Measurements from ENCODE around the gene PCDHGB6. TPM values are rescaled to one million over a fixed set of nuclear protein-coding genes. Genes with fewer than 3 reads are reported as not detected.
"Not testable (repeated sequence)": the region's sequence is repeated elsewhere in the genome, so short reads cannot be mapped to it uniquely, and the experiment has no call there.

The PCDHGB6 gene
- polyA plus RNA-seq, 1 donor, result 7.3 TPM

DNA sequence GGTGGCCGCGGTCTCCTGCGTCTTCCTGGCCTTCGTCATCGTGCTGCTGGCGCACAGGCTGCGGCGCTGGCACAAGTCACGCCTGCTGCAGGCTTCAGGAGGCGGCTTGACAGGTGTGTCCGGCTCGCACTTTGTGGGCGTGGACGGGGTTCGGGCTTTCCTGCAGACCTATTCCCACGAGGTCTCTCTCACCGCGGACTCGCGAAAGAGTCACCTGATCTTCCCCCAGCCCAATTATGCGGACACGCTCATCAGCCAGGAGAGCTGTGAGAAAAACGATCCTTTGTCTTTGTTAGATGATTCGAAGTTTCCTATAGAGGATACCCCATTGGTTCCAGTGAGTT lies 7.4 kb downstream of the PCDHGB6 start:
- DNase-seq, result not testable (repeated sequence)

GRCh38 chr5:141417494-141418172 lies 9.8 kb downstream of the PCDHGB6 start, which contains the start of gene PCDHGB7:
TSS of gene PCDHGB7 (plus strand) at chr5:141417677. CDS start at chr5:141417860, 183 bp downstream.
- DNase-seq, result peak; percentile 60

DNA sequence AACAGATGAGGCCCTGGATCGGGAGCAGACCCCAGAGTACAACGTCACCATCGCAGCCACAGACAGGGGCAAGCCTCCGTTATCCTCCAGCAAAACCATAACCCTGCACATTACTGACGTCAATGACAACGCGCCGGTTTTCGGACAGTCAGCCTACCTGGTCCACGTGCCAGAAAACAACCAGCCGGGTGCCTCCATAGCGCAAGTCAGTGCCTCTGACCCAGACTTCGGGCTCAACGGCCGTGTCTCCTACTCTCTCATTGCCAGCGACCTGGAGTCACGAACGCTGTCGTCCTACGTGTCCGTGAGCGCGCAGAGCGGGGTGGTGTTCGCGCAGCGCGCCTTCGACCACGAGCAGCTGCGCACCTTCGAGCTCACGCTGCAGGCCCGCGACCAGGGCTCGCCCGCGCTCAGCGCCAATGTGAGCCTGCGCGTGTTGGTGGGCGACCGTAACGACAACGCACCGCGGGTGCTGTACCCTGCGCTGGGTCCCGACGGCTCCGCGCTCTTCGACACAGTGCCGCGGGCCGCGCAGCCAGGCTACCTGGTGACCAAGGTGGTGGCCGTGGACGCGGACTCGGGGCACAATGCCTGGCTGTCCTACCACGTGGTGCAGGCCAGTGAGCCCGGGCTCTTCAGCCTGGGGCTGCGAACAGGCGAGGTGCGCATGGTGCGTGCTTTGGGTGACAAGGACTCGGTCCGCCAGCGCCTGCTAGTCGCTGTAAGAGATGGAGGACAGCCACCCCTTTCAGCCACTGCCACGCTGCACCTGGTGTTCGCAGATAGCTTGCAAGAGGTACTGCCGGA lies 11.5 kb downstream of the PCDHGB6 start:
- DNase-seq, result no peak

DNA sequence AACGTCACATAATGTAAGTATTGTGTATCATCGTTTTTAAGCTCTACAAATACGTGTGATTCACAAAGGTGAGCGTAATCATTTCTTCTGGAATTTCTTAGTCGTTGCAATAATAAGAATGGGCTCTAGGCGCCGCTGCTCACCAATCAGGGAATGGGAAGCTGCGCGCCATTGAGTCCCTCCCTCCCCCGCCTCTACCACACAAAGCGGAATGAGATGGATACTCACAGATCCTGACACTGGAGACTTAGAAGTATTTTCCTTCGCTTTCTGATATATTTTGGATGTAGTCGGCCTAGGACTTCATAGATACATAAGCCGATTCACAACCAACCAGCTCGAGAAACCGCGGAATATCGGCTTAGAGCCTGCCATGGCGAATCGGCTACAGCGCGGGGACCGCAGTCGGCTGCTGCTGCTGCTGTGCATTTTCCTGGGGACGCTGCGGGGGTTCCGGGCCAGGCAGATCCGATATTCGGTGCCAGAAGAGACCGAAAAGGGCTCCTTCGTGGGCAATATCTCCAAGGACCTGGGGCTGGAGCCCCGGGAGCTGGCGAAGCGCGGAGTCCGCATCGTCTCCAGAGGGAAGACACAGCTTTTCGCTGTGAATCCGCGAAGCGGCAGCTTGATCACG lies 13.2 kb downstream of the PCDHGB6 start, which contains the start of gene PCDHGA11:
Gene PCDHGA11, plus strand, starts transcription at position 197 of the 634 bp plus-strand sequence. Its CDS starts 177 bp downstream, at position 374.
- no peak for DNase-seq

- no peak for DNase-seq
These were observed 13.7 kb downstream of the PCDHGB6 start for GRCh38 chr5:141421489-141421855.

- DNase-seq, result no peak
These were observed 15.0 kb downstream of the PCDHGB6 start for GRCh38 chr5:141422742-141423291.

DNA sequence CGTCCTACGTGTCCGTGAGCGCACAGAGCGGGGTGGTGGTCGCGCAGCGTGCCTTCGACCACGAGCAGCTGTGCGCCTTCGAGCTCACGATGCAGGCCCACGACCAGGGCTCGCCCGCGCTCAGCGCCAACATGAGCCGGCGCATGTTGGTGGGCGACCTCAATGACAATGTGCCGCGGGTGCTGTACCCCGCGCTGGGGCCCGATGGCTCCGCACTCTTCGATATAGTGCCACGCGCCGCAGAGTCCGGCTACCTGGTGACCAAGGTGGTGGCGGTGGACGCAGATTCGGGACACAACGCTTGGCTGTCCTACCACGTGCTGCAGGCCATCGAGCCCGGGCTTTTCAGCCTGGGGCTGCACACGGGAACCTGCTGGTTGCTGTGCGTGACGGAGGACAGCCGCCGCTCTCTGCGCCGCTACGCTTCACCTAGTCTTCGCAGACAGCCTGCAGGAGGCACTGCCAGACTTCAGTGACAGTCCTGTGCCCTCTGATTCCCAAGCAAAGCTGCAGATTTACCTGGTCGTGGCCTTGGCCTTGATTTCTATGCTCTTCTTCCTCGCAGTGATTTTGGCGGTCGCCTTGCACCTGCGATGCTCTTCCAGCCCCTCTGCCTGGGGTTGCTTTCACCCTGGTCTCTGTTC lies 20.1 kb downstream of the PCDHGB6 start:
- DNase-seq, result no peak

GRCh38 chr5:141430332-141431113 lies 22.7 kb downstream of the PCDHGB6 start, which contains the start of gene PCDHGA12:
TSS of gene PCDHGA12 (plus strand) at chr5:141430507. CDS start at chr5:141430760, 253 bp downstream.
- no peak for DNase-seq

DNA sequence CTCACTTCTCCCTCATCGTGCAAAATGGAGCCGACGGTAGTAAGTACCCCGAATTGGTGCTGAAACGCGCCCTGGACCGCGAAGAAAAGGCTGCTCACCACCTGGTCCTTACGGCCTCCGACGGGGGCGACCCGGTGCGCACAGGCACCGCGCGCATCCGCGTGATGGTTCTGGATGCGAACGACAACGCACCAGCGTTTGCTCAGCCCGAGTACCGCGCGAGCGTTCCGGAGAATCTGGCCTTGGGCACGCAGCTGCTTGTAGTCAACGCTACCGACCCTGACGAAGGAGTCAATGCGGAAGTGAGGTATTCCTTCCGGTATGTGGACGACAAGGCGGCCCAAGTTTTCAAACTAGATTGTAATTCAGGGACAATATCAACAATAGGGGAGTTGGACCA lies 23.5 kb downstream of the PCDHGB6 start:
- no peak for DNase-seq

- not testable (repeated sequence) for DNase-seq
These were observed 24.5 kb downstream of the PCDHGB6 start for GRCh38 chr5:141432308-141432707.

- DNase-seq, result not testable (repeated sequence)
These were observed 24.9 kb downstream of the PCDHGB6 start for GRCh38 chr5:141432726-141433125.

- DNase-seq, result no peak
These were observed 26.2 kb downstream of the PCDHGB6 start for GRCh38 chr5:141434006-141434405.

- no peak for DNase-seq
These were observed 29.4 kb downstream of the PCDHGB6 start for GRCh38 chr5:141437221-141437620.

GRCh38 chr5:141439411-141440141 lies 31.8 kb downstream of the PCDHGB6 start:
- no peak for DNase-seq

DNA sequence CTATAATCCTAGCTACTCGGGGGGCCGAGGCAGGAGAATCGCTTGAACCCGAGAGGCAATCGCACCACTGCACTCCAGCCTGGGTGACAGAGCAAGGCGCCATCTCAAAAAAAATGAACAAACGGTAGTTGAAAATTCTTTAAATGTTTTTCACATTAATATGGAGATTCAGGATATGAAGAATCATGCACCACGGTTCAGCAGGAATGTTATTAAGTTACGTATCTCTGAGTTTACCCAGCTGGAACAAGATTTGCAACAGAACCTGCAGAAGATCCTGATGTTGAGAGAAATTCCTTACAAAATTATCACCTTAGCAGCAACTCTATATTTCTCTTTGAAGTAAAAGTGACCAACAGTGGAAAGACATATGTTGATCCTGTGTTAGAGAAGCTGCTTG lies 32.5 kb downstream of the PCDHGB6 start:
- DNase-seq, result no peak

GRCh38 chr5:141441571-141442170 lies 33.9 kb downstream of the PCDHGB6 start:
- no peak for DNase-seq
